Mucosa of rectum (tissue), 2 donors: ENCODE results near the gene UGT1A10.
"Not testable (repeated sequence)": the region's sequence is repeated elsewhere in the genome, so short reads cannot be mapped to it uniquely, and the experiment has no call there.

Source experiments
- H3K27ac ChIP-seq, 2 donors: one replicate each; pipeline ENCODE4 v1.7.0; 2013; ENCODE audit warnings: inconsistent platforms in 2 of 2, low read depth in 2 of 2, low read length in 2 of 2
- H3K27me3 ChIP-seq, 2 donors: one replicate each; pipeline ENCODE4 v1.7.0; 2013; ENCODE audit warnings: low read length in 2 of 2; ENCODE audit not compliant: control insufficient read depth in 2 of 2, insufficient read depth in 2 of 2
- H3K36me3 ChIP-seq, 2 donors: one replicate each; pipeline ENCODE4 v1.7.0; 2013; ENCODE audit warnings: low read length in 2 of 2; ENCODE audit not compliant: control insufficient read depth in 2 of 2, insufficient read depth in 2 of 2
- H3K4me1 ChIP-seq, 2 donors: one replicate each; pipeline ENCODE4 v1.7.0; 2013; ENCODE audit warnings: low read length in 2 of 2, mild to moderate bottlenecking in 1 of 2; ENCODE audit not compliant: control insufficient read depth in 2 of 2, insufficient read depth in 2 of 2
- H3K4me3 ChIP-seq, 2 donors: one replicate each; pipeline ENCODE4 v1.7.0; 2013; ENCODE audit warnings: low read length in 2 of 2
- H3K9ac ChIP-seq, 2 donors: one replicate each; pipeline ENCODE4 v1.7.0; 2013; ENCODE audit warnings: low read length in 2 of 2, low read depth in 1 of 2, mild to moderate bottlenecking in 1 of 2
- H3K9me3 ChIP-seq, 2 donors: one replicate each; pipeline ENCODE4 v1.7.0; 2013; ENCODE audit warnings: low read length in 2 of 2; ENCODE audit not compliant: control insufficient read depth in 2 of 2
- donor health status: healthy.
- donor health status: Normal muscosa, but diverticular disease.

The UGT1A10 gene

GRCh38 chr2:233751212-233752009, 115.2 kb downstream of the UGT1A10 start:
- H3K36me3 ChIP-seq, H3K4me1 ChIP-seq, H3K4me3 ChIP-seq, H3K27ac ChIP-seq, H3K9ac ChIP-seq, H3K27me3 ChIP-seq, H3K9me3 ChIP-seq: not testable (repeated sequence)

GRCh38 chr2:233754872-233755611, 118.8 kb downstream of the UGT1A10 start:
- no peak overlapping the region for H3K27ac ChIP-seq
- no peak overlapping the region for H3K9ac ChIP-seq
- H3K27me3 ChIP-seq, result no peaks in the 10 kb centered on the region
- peaks cover 0 to 2% of the 10 kb centered on the region in 2 donors for H3K9me3 ChIP-seq
- no peak overlapping the region for H3K4me3 ChIP-seq
- H3K36me3 ChIP-seq, result no peaks in the 10 kb centered on the region
- H3K4me1 ChIP-seq, result peaks cover 7 to 24% of the 10 kb centered on the region in 2 donors

GRCh38 chr2:233756429-233757081, 120.3 kb downstream of the UGT1A10 start:
- Histone ChIP-seq H3K27ac (no peak overlapping the region), H3K4me1 (peaks cover 7 to 26% of the 10 kb centered on the region in 2 donors), H3K9ac (no peak overlapping the region), H3K4me3 (no peak overlapping the region), H3K36me3 (peaks cover 0 to 3% of the 10 kb centered on the region in 2 donors), H3K9me3 (no peaks in the 10 kb centered on the region), H3K27me3 (no peaks in the 10 kb centered on the region)

GRCh38 chr2:233758141-233758540, 121.9 kb downstream of the UGT1A10 start:
- no peak overlapping the region for H3K27ac ChIP-seq
- H3K36me3 ChIP-seq, result peaks cover 0 to 3% of the 10 kb centered on the region in 2 donors
- H3K4me1 ChIP-seq, result peaks cover 7 to 28% of the 10 kb centered on the region in 2 donors
- no peaks in the 10 kb centered on the region for H3K27me3 ChIP-seq
- H3K9me3 ChIP-seq, result no peaks in the 10 kb centered on the region
- no peak overlapping the region for H3K9ac ChIP-seq
- H3K4me3 ChIP-seq, result no peak overlapping the region

GRCh38 chr2:233758849-233759248, 122.6 kb downstream of the UGT1A10 start:
- Histone ChIP-seq H3K36me3 (peaks cover 0 to 3% of the 10 kb centered on the region in 2 donors), H3K27me3 (no peaks in the 10 kb centered on the region), H3K9me3 (no peaks in the 10 kb centered on the region), H3K9ac (no peak overlapping the region), H3K27ac (no peak overlapping the region), H3K4me3 (no peak overlapping the region), H3K4me1 (peaks cover 7 to 33% of the 10 kb centered on the region in 2 donors)

GRCh38 chr2:233760043-233760442, 123.8 kb downstream of the UGT1A10 start, which contains the start of gene UGT1A1:
TSS of gene UGT1A1 (plus strand) at chr2:233760270. CDS start at chr2:233760288, 18 bp downstream.
- Histone ChIP-seq H3K4me1 (peaks cover 10 to 35% of the 10 kb centered on the region in 2 donors), H3K27me3 (no peaks in the 10 kb centered on the region), H3K9ac (no peak within 1 kb of the TSS), H3K27ac (no peak within 1 kb of the TSS), H3K36me3 (peaks cover 0 to 3% of the 10 kb centered on the region in 2 donors), H3K4me3 (no peak within 1 kb of the TSS), H3K9me3 (no peaks in the 10 kb centered on the region)

- Histone ChIP-seq H3K9ac (no peak overlapping the region), H3K4me3 (no peak overlapping the region), H3K9me3 (no peaks in the 10 kb centered on the region), H3K27ac (no peak overlapping the region), H3K4me1 (peaks cover 10 to 35% of the 10 kb centered on the region in 2 donors), H3K27me3 (no peaks in the 10 kb centered on the region), H3K36me3 (peaks cover 0 to 3% of the 10 kb centered on the region in 2 donors)
These were observed 125.0 kb downstream of the UGT1A10 start for GRCh38 chr2:233761040-233761769.

GRCh38 chr2:233764264-233764663, 128.0 kb downstream of the UGT1A10 start:
- Histone ChIP-seq H3K27me3 (no peaks in the 10 kb centered on the region), H3K9me3 (no peaks in the 10 kb centered on the region), H3K27ac (peak overlapping the region; percentile 26 to 65), H3K4me1 (peaks cover 4 to 11% of the 10 kb centered on the region in 2 donors), H3K36me3 (peaks cover 4 to 11% of the 10 kb centered on the region in 2 donors), H3K4me3 (no peak overlapping the region), H3K9ac (no peak overlapping the region)

GRCh38 chr2:233764761-233765160, 128.5 kb downstream of the UGT1A10 start:
- Histone ChIP-seq H3K36me3 (peaks cover 5 to 14% of the 10 kb centered on the region in 2 donors), H3K27ac (peak overlapping the region; percentile 26 to 65), H3K4me1 (peaks cover 4 to 11% of the 10 kb centered on the region in 2 donors), H3K9me3 (no peaks in the 10 kb centered on the region), H3K27me3 (no peaks in the 10 kb centered on the region), H3K4me3 (no peak overlapping the region), H3K9ac (no peak overlapping the region)
